HG03521 (cell line): ENCODE data around the gene ZDBF2.
A peak's percentile ranks its signal among the peaks of the same experiment; 100 is the strongest.
"Not testable (repeated sequence)": the region's sequence is repeated elsewhere in the genome, so short reads cannot be mapped to it uniquely, and the experiment has no call there.

ENCODE experiments used
- ATAC-seq: cut with Tn5 transposase; IDR thresholded peaks from one replicate; pipeline ENCODE4 v1.9.1; 2021; ENCODE audit warnings: mild to moderate bottlenecking, moderate library complexity; ENCODE audit not compliant: unreplicated experiment

The ZDBF2 gene

DNA sequence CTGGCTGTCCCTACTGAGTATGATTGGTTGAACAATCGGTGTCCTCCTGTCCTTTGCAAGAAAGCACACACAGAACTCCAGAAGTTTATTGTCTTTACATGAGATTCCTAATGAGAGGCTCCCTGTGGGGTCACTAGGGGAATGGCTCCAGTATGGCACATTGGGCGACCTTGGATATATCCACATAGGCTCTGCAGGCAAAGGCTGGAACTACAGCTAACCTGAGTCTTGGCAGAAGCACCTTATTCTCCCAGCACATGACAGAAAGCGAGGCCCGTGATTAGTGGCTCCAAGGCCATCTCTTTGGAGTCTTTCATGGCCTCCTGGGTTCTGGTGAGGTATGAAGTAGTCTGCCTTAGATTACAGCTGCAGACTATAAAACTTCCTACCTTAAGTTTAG, 49.0 kb downstream of the ZDBF2 start:
- ATAC-seq, result no peak

DNA sequence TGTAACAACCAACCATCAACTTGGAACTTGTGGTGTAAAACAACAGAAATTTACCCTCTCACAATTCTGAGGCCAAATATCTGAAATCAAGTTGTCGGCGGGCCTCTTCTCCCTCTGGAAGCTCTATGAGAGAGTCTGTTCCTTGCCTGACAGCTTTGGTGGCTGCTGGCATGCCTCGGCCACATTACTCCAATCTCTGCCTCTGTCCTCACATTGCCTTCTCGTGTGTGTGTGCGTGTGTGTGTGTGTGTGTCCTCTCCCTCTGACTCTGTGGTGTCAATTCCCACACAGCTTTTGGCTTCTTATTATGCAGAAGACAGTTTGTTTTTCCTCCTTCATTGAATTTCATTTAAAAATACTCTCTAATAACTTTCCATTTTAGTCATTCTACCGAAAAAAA, 50.4 kb downstream of the ZDBF2 start:
- ATAC-seq, result no peak

DNA sequence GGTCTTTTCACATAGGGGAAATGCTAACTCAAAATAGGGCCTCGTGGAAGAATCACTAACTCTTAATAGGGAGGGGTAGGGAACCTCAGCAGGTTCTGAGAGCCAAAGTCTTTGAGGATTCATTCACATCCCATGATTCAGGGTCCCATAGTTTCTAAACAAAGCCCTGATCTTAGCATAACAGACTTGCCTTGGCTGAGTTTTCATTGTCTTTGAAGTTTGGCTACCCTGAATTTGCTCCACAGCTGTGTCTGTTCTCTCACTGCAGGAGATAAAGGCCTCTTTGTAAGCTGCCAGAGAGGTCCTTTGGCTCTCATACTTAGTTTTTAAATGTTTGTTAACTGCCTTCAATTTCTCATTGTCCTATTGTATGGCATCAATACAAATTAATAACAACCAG, 54.5 kb downstream of the ZDBF2 start:
- ATAC-seq, result no peak

DNA sequence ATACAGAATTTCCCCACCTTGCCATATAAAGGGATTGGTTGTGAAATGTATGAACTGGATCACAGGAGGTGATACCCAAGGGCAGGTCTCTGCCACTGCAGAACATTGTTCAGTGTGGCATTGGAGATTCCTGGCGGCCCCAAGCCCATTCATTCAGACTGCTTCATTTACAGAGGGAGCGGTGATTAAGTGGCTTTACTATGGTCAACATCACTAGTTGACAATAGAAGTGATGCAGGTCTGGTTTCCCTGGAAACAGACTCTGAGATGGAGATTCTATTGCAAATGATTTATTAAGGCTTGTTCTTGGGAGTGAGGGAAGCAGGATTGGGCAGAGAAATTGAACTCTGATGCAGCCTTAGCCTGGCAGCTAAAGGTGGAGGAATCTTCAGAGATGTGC, 62.4 kb downstream of the ZDBF2 start:
- no peak for ATAC-seq

DNA sequence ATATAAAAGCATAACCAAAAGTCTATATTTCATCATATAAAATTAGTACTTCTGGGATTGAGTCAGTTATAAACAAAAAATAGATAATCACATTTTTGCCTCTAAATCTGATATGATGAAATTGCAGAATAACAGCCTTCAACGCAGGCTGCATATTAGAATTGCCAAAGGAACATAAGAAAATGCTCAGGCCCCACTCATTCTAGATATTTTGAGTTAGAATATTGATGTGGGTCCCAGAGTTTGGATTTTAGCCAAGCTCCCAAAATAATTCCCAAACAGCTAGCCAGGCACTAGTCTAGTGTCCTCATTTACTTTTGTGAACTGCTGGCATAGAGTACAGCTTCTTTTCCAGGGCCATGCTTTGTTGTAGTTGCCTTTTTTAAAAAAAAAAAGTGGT, 63.5 kb downstream of the ZDBF2 start:
- no peak for ATAC-seq

DNA sequence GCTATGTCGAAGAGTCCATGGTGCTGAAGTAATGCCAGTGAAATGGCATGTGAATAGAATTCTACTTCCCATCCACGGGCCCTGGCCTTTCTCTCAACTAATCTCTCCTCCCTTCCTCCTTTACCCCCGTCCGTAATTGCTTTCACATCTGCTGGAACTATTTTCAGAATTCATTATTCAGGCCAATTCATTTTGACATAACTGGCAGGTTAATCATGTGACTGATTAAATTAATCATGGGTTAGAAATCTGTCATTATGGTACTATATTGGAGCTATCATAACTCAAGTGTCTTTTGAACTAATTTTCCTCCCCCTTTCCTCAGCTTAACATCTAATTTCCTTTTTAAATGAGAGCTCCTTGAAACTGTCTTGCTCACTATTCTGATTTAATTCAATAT, 66.9 kb downstream of the ZDBF2 start:
- ATAC-seq, result no peak

DNA sequence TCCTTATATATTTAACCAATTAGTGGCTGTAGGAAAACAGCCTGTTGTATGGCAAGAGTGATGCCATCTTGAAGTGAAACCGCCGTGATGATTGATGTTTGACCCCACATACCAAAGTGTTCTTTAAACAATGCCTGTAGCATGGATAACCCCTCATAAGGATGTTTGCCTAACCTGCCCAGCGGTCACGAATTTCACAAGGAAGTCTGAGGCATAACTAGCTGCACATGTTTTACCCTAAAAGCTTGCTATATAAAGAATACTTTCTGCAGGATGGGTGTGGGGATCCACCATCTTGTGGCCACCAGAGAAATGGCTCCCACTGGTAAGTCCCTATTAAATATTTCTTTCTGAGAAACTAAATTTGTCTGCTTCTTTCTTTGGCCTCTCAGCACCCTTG, 68.7 kb downstream of the ZDBF2 start:
- no peak for ATAC-seq

DNA sequence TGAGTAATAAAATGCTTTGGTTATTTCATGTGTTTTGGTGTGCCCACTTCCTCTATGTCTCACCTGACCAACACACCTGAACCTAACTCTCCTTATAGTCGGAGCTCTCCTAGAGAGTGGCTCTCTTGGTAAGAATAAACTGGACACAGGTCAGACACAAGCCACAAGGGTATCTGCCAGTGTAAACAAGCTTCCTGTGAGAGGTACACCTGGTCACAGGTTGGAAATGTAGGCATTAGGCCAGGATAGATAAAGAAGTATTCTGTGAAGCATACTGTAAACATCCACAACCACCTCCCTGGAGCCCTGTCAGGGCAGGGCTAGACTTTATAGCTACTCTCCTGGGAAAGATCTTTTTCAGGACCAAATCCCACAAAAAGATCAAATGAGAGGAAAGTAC, 69.4 kb downstream of the ZDBF2 start:
- ATAC-seq, result no peak

DNA sequence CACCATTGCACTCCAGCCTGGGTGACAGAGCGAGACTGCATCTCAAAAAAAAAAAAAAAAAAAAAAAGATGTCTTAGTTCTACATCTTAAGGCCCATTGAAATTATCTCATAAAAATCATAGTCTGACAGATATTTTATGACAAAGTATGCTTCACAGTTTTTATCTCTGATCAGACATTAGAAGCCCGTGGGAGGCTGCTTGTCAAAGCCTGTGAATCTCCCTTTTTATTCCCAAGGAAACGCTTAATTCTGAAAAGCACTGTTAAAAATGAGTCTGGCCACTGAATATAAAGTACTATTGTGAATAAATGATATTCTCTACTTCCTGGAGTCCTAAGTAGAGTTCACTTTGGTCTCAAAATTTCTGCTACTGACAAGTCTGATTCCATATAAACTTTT, 71.1 kb downstream of the ZDBF2 start:
- ATAC-seq, result no peak

DNA sequence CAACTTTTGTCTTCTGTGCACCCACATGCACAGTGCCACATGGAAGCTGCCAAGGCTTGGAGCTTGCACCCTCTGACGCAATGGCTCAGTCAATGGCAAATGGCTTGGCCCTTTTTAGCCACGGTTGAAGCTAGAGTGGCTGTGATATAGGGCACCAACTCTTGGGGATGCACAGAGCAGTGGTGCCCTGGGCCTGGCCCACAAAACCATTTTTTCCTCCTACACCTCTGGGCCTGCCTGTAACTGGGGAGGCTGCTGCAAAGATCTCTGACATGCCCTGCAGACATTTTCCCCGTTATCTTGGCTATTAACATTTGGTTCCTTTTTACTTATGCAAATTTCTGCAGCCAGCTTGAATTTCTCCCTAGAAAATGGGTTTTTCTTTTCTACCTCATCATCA, 74.9 kb downstream of the ZDBF2 start:
- ATAC-seq, result no peak

DNA sequence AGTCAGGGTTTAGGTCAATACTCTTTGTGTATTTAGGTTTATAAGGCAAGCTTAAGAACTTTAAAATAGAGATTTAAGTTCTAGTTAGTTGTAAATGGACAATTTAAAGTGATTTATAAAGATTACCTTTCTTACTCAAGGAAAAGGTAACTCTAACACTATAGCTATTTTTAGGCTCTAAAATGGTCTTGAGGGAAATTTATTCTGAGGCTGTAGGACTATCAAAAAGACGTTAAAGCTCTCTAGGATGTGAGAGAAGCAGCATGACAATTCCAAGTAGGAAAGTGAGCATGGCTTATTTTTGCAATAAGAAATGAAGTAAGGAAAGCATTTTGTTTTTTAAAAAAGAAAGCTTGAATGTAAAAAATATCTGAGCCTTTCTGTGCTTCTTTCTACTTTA, 78.1 kb downstream of the ZDBF2 start:
- no peak for ATAC-seq

DNA sequence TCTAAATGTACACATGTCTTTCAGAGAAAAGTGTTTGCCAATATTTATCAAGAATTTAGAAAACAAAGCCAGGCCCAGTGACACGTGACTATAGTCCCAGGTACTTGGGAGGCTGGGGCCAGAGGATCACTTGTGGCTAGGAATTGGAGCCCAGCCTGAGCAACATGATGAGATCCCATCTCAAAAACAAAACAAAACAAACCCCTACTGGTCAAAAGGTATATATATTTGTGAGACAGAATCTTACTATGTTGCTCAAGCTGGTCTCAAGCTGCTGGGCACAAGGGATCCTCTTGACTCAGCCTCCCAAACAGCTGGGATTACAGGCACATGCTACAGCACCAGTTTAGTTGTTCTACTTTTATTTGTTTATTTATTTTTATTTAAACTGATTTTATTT, 79.2 kb downstream of the ZDBF2 start:
- ATAC-seq, result no peak

DNA sequence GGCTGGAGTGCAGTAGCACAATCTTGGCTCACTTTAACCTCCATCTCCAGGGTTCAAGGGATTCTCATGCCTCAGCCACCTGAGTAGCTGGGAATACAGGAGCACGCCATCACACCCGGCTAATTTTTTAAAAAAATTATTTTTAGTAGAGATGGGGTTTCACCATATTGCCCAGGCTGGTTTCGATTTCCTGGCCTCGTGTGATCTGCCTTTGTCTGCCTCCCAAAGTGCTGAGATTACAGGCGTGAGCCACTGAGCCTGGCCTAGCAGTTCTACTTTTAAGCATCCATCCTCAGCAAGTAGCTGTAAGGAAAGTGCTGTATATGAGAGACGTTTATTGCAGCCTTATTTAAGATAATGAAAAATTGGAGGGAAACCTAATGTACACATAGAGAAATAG, 79.7 kb downstream of the ZDBF2 start:
- no peak for ATAC-seq

DNA sequence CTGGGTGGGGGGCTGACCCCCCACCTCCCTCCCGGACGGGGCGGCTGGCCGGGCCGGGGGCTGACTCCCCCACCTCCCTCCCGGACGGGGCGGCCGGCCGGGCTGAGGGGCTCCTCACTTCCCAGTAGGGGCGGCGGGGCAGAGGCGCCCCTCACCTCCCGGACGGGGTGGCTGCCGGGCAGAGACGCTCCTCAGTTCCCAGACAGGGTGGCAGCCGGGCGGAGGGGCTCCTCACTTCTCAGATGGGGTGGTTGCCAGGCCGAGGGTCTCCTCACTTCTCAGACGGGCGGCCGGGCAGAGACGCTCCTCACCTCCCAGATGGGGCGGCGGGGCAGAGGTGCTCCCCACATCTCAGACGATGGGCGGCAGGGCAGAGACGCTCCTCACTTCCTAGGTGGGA, 82.4 kb downstream of the ZDBF2 start:
- not testable (repeated sequence) for ATAC-seq

DNA sequence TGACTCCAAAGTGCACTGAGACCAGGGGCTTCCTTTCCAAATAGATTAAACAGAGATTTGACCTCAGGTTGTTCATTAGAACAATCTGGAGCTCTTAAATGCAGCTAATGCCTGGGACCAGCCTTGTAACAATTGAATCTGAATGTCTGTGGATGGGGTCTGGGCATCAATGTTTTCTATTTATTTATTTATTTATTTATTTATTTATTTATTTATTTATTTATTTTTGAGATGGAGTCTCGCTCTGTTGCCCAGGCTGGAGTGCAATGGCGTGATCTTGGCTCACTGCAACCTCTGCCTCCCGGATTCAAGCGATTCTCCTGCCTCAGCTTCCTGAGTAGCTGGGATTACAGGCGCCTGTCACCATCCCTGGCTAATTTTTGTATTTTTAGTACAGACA, 86.4 kb downstream of the ZDBF2 start:
- not testable (repeated sequence) for ATAC-seq

DNA sequence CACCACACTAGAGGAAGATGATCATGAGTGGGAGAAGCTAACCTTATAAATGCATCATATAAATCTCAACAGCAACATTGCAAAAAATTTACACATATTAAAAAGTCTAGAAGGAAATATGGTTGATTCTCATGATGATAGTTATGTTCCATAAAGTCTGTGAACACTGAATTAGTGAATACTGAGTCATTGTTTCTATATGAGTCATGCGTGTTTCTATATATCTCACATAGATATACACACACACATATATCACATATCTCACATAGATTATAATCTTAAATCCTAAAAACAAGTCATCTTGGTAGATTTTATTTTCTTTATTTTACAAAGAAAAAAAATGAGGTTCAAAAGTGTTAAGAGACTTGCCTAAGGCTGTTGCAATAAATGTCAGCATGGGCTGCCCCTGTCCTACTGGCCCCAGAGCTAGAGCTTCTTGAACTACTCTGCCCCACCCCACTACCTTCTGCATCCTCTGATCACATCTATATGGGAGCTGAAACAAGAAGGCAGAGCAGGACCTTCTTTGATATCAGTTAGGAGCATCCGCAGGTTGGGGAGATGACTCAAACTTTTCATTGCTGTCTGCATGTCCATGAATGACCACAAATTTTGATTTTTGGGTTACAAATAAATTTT, 87.1 kb downstream of the ZDBF2 start:
- ATAC-seq, result peak; percentile 62
